Sigmoid colon (tissue), 7 donors: ENCODE data around the gene TNNC1. TPM values are rescaled to one million over a fixed set of nuclear protein-coding genes. Genes with fewer than 3 reads are reported as not detected.
A peak's percentile ranks its signal among the peaks of the same experiment; 100 is the strongest.

Source experiments
- DNase-seq: peaks from one replicate; pipeline ENCODE4 v3.0.0-alpha.2; 2019
- H3K27ac ChIP-seq, 4 donors: fragments of 200-600 bp; sonication (generic); one replicate each; pipeline ENCODE4 v1.5.1; 2016 to 2019; ENCODE audit warnings: mild to moderate bottlenecking in 1 of 4
- H3K27me3 ChIP-seq, 3 donors: fragments of 200-600 bp; sonication (generic); one replicate each; pipeline ENCODE4 v1.5.1; 2019; ENCODE audit warnings: mild to moderate bottlenecking in 1 of 3
- H3K36me3 ChIP-seq, 4 donors: fragments of 200-600 bp; sonication (generic); one replicate each; pipeline ENCODE4 v1.5.1; 2016 to 2019
- H3K4me1 ChIP-seq, 4 donors: fragments of 200-600 bp; sonication (generic); one replicate each; pipeline ENCODE4 v1.5.1; 2017 to 2019
- H3K4me3 ChIP-seq, 4 donors: fragments of 200-600 bp; sonication (generic); one replicate each; pipeline ENCODE4 v1.5.1; 2017 to 2019; ENCODE audit warnings: mild to moderate bottlenecking in 2 of 4, moderate library complexity in 1 of 4
- H3K9me3 ChIP-seq, 4 donors: fragments of 200-600 bp in 3 of 4; sonication (generic) in 3 of 4; one replicate each; pipeline versions ENCODE4 v1.5.1 to v1.6.1; 2013 to 2019
- CTCF ChIP-seq, 4 experiments: fragments of 450-650 bp in 3 of 4; fragments of 200-600 bp in 1 of 4; IDR thresholded peaks; one replicate each; pipeline ENCODE4 v1.5.1; 2016 to 2019; ENCODE audit warnings: antibody characterized with exemption in 4 of 4, mild to moderate bottlenecking in 3 of 4, moderate library complexity in 2 of 4
- EP300 ChIP-seq, 4 donors: sonication (generic); formaldehyde crosslinking; IDR thresholded peaks; one replicate each; pipeline ENCODE4 v1.6.1; 2017; ENCODE audit warnings: antibody characterized with exemption in 4 of 4
- POLR2A ChIP-seq, 2 donors: fragments of 450-650 bp; IDR thresholded peaks; one replicate each; pipeline ENCODE4 v1.6.1; 2016; ENCODE audit warnings: antibody characterized with exemption in 2 of 2, mild to moderate bottlenecking in 2 of 2, moderate library complexity in 2 of 2
- POLR2AphosphoS5 ChIP-seq, 4 donors: sonication (generic); formaldehyde crosslinking; IDR thresholded peaks; one replicate each; pipeline ENCODE4 v1.6.1; 2017; ENCODE audit warnings: antibody characterized with exemption in 4 of 4
- WGBS, 2 donors: extraction: QIAGEN DNeasy Blood & Tissue Kit; methylation state at CpG; one replicate each; pipeline ENCODE4 v1.1.7; 2013; 5-methylcytosine and 5-hydroxymethylcytosine counted together
- intact Hi-C: fragments of 100-400 bp; cut with DNase I; formaldehyde crosslinking; loops from one replicate; pipeline ENCODE4 v1.15.1; 2023
- polyA plus RNA-seq, 3 donors: library from polyadenylated mRNA; stranded (reverse); fragments of 200-250 nt; gene quantifications; one replicate each; pipeline ENCODE4 v1.2.3, GENCODE V29; 2013
- total RNA-seq, 4 donors: library from RNA; depleted of rRNA; stranded (reverse); fragments of >200 nt; gene quantifications; one replicate each; pipeline ENCODE4 v1.1.0, GENCODE V29; 2016
- donor health status: healthy with polysubstance abuse.
- donor health status: Bipolar disorder and iron deficiency.
- donor health status: healthy.

TNNC1 gene
- total and polyA plus RNA-seq, 7 donors = 0.99 to 34.2 (median 2.9) TPM; not detected in 2

GRCh38 chr3:52434491-52435115 lies 19.2 kb downstream of the TNNC1 start:
- Histone ChIP-seq H3K27ac (peak overlapping the region in 1 of 4 donors; percentile 20), H3K36me3 (no peaks in the 10 kb centered on the region), H3K4me1 (no peaks in the 10 kb centered on the region), H3K4me3 (no peak overlapping the region), H3K27me3 (no peaks in the 10 kb centered on the region), H3K9me3 (no peaks in the 10 kb centered on the region)
- DNase-seq = peak; percentile 48
- WGBS, 2 donors = 93 to 95% methylated on average over 9 of the region's 9 CpGs
- intact Hi-C loops = no loop called here
- TF ChIP-seq POLR2AphosphoS5 (IDR thresholded peaks at IDR 0.05) (no peak), POLR2A (IDR thresholded peaks at IDR 0.05) (no peak), EP300 (IDR thresholded peaks at IDR 0.05) (no peak), CTCF (IDR thresholded peaks at IDR 0.05) (no peak)

- no peaks in the 10 kb centered on the region for H3K9me3 ChIP-seq
- H3K4me3 ChIP-seq = no peak overlapping the region
- intact Hi-C loops = no loop called here
- H3K27ac ChIP-seq = peak overlapping the region in 1 of 4 donors; percentile 20
- H3K36me3 ChIP-seq = no peaks in the 10 kb centered on the region
- TF ChIP-seq POLR2A (IDR thresholded peaks at IDR 0.05) (no peak), POLR2AphosphoS5 (IDR thresholded peaks at IDR 0.05) (no peak), EP300 (IDR thresholded peaks at IDR 0.05) (no peak), CTCF (IDR thresholded peaks at IDR 0.05) (no peak)
- peak; percentile 32 for DNase-seq
- 96 to 97% methylated on average over 6 of the region's 6 CpGs for WGBS, 2 donors
- H3K4me1 ChIP-seq = no peaks in the 10 kb centered on the region
- no peaks in the 10 kb centered on the region for H3K27me3 ChIP-seq
These were observed 19.8 kb downstream of the TNNC1 start for GRCh38 chr3:52433996-52434479.

GRCh38 chr3:52433328-52433995 lies 20.4 kb downstream of the TNNC1 start:
- intact Hi-C loops = no loop called here
- no peak for TF ChIP-seq EP300 (IDR thresholded peaks at IDR 0.05)
- TF ChIP-seq CTCF (IDR thresholded peaks at IDR 0.05) = no peak
- no peak for TF ChIP-seq POLR2A (IDR thresholded peaks at IDR 0.05)
- TF ChIP-seq POLR2AphosphoS5 (IDR thresholded peaks at IDR 0.05) = no peak
- Histone ChIP-seq H3K4me3 (no peak overlapping the region), H3K36me3 (no peaks in the 10 kb centered on the region), H3K9me3 (no peaks in the 10 kb centered on the region), H3K27me3 (no peaks in the 10 kb centered on the region), H3K27ac (no peak overlapping the region), H3K4me1 (peaks cover 0 to 4% (median 2%) of the 10 kb centered on the region in 4 donors)
- 22 to 64% methylated on average over 10 of the region's 10 CpGs for WGBS, 2 donors
- DNase-seq = peak; percentile 34

GRCh38 chr3:52432691-52433141 lies 21.1 kb downstream of the TNNC1 start:
- DNase-seq = peak; percentile 54
- no peaks in the 10 kb centered on the region for H3K36me3 ChIP-seq
- WGBS, 2 donors = 54 to 72% methylated on average over 4 of the region's 4 CpGs
- no peaks in the 10 kb centered on the region for H3K27me3 ChIP-seq
- no peak overlapping the region for H3K27ac ChIP-seq
- TF ChIP-seq CTCF (IDR thresholded peaks at IDR 0.05) = no peak
- TF ChIP-seq POLR2A (IDR thresholded peaks at IDR 0.05) = no peak
- no peak for TF ChIP-seq EP300 (IDR thresholded peaks at IDR 0.05)
- no peak for TF ChIP-seq POLR2AphosphoS5 (IDR thresholded peaks at IDR 0.05)
- H3K9me3 ChIP-seq = no peaks in the 10 kb centered on the region
- intact Hi-C loops = no loop called here
- H3K4me3 ChIP-seq = no peak overlapping the region
- peaks cover 0 to 4% (median 2%) of the 10 kb centered on the region in 4 donors for H3K4me1 ChIP-seq
